Adrenal gland (tissue), 12 donors: ENCODE results near the gene FCF1. TPM values are rescaled to one million over a fixed set of nuclear protein-coding genes. Genes with fewer than 3 reads are reported as not detected.
A peak's percentile ranks its signal among the peaks of the same experiment; 100 is the strongest.

Experiments
- DNase-seq, 7 donors: peaks; one replicate each; pipeline ENCODE4 v3.0.0-alpha.2; 2019 to 2020
- H3K27ac ChIP-seq, 5 donors: fragments of 200-600 bp; sonication (generic) in 4 of 5; 1 replicate in 3 of 5; 2 replicates in 2 of 5; pipeline versions ENCODE4 v1.5.1 to v1.8.0; 2016 to 2020; ENCODE audit warnings: mild to moderate bottlenecking in 1 of 5
- H3K27me3 ChIP-seq: fragments of 200-600 bp; 2 replicates; pipeline ENCODE4 v1.8.0; 2021
- H3K36me3 ChIP-seq, 2 donors: fragments of 200-600 bp; replicated peaks in 1 of 2; 1 replicate in 1 of 2; 2 replicates in 1 of 2; pipeline versions ENCODE4 v1.5.1 to v1.8.0; 2018 to 2022
- H3K4me1 ChIP-seq, 2 donors: fragments of 200-600 bp; replicated peaks in 1 of 2; 1 replicate in 1 of 2; 2 replicates in 1 of 2; pipeline versions ENCODE4 v1.5.1 to v1.8.0; 2018 to 2021
- H3K4me3 ChIP-seq, 4 donors: fragments of 200-600 bp; sonication (generic) in 3 of 4; one replicate each; pipeline ENCODE4 v1.5.1; 2016 to 2018
- H3K9me3 ChIP-seq, 3 donors: fragments of 200-600 bp; sonication (generic) in 1 of 3; replicated peaks in 1 of 3; 1 replicate in 2 of 3; 2 replicates in 1 of 3; pipeline versions ENCODE4 v1.5.1 to v1.8.0; 2016 to 2021
- CTCF ChIP-seq, 6 experiments: fragments of 450-650 bp in 4 of 6; fragments of 200-600 bp in 2 of 6; sonication (generic) in 1 of 6; IDR thresholded peaks; 1 replicate in 5 of 6; 2 replicates in 1 of 6; pipeline versions ENCODE4 v1.5.1 to v1.8.0; 2016 to 2021; ENCODE audit warnings: antibody characterized with exemption in 6 of 6, mild to moderate bottlenecking in 2 of 6, moderate library complexity in 1 of 6
- POLR2A ChIP-seq, 2 donors: fragments of 450-650 bp; IDR thresholded peaks; one replicate each; pipeline ENCODE4 v1.6.1; 2017; ENCODE audit warnings: antibody characterized with exemption in 2 of 2, mild to moderate bottlenecking in 2 of 2, moderate library complexity in 1 of 2
- WGBS, 4 donors: extraction: QIAGEN DNeasy Blood & Tissue Kit in 2 of 4; methylation state at CpG; one replicate each; pipeline versions ENCODE4 v1.1.5 to v1.1.7; 2013 to 2017; 5-methylcytosine and 5-hydroxymethylcytosine counted together
- intact Hi-C, 2 donors: fragments of 100-400 bp; cut with DNase I; formaldehyde crosslinking; loops; one replicate each; pipeline versions ENCODE4 v1.14.1 to v1.15.0; 2022 to 2023
- polyA plus RNA-seq, 3 donors: library from polyadenylated mRNA; stranded (reverse); fragments of 200-250 nt in 2 of 3; fragments of 350-450 nt in 1 of 3; fragmentation: Illumina TruSeq in 1 of 3; extraction: RNeasy Lipid Tissue Mini Kit (QIAGEN cat#74804) in 1 of 3; gene quantifications; one replicate each; pipeline ENCODE4 v1.2.3, GENCODE V29; 2013 to 2014
- total RNA-seq, 9 donors: library from RNA; depleted of rRNA in 4 of 9; stranded (reverse); fragments of >200 nt in 4 of 9; fragments of 120-200 nt in 1 of 9; fragmentation: NEBNext Ultra II Directional in 1 of 9; extraction: Animal tissue kit (Norgen Biotek cat#: 25700) in 1 of 9; gene quantifications; one replicate each; pipeline versions ENCODE4 v1.1.0 to v1.2.4, GENCODE V29; 2013 to 2023
- donor health status: healthy with polysubstance abuse.
- donor health status: Bipolar disorder and iron deficiency.
- donor health status: DM: yes; HTN: yes; CAD: no.
- donor health status: DM: no; HTN: no; CAD: no.
- donor health status: DM: no; HTN: no; CAD: no.
- donor health status: DM: yes; HTN: yes; CAD: no.

The FCF1 gene
- total and polyA plus RNA-seq, 12 donors = 2.9 to 61.4 (median 35.3) TPM

DNA sequence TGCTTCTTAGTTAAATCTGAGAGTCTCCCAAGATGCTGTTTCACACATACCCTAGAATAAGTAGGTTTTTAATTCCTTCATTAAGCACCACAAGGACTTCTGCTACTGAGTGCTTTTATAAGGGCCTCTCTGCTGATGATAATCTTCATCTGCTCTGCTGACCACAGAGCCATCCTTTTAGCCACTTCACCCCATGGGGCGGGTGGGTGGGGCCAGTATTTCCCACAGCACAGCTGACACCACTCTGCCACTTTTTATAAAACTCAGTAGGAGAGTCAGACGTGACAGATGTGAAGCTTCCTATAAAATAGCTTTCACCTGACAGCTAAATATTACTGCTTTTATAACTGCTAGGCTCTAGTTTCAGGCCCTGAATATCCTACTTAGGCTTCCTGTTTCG is 20.3 kb downstream of the FCF1 start:
- Histone ChIP-seq H3K27me3 (no peaks in the 10 kb centered on the region), H3K4me3 (no peak overlapping the region), H3K4me1 (peaks cover 2 to 3% of the 10 kb centered on the region in 2 donors), H3K9me3 (no peaks in the 10 kb centered on the region), H3K27ac (no peak overlapping the region), H3K36me3 (peaks cover 0 to 47% of the 10 kb centered on the region in 2 donors)
- DNase-seq = no peak
- intact Hi-C loops = no loop called here
- WGBS, 4 donors = 85 to 92% (median 88%) methylated on average over 3 of the region's 3 CpGs
- no peak for TF ChIP-seq CTCF (IDR thresholded peaks at IDR 0.05)
- no peak for TF ChIP-seq POLR2A (IDR thresholded peaks at IDR 0.05)

DNA sequence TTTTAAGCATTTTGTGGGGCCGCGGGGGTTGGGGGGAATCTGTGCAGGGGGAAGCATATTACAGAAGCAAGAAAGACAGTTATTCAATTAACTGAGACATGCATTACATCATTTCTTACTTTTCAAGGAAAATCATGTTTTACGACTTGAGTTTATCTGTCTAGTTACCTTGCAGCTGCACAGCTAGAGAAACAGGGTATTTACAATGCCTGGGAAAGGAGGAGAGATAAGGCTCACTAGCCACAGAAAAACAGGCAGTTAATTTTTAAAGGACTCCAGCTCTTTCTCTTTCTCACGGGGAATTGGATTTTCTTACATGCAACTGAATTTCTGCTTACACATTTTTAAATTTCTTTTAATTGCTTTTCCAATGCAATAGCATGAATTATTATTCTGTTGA is 22.2 kb downstream of the FCF1 start:
- no peak overlapping the region for H3K27ac ChIP-seq
- peaks cover 6 to 7% of the 10 kb centered on the region in 2 donors for H3K4me1 ChIP-seq
- no peak overlapping the region for H3K4me3 ChIP-seq
- 82 to 92% (median 88%) methylated on average over 4 of the region's 4 CpGs for WGBS, 4 donors
- intact Hi-C loops = no loop called here
- peaks cover 0 to 47% of the 10 kb centered on the region in 2 donors for H3K36me3 ChIP-seq
- TF ChIP-seq POLR2A (IDR thresholded peaks at IDR 0.05) (no peak), CTCF (IDR thresholded peaks at IDR 0.05) (no peak)
- no peaks in the 10 kb centered on the region for H3K27me3 ChIP-seq
- no peaks in the 10 kb centered on the region for H3K9me3 ChIP-seq
- DNase-seq = no peak

- 55 to 71% (median 60%) methylated on average over 4 of the region's 4 CpGs for WGBS, 4 donors
- intact Hi-C loops = no loop called here
- no peaks in the 10 kb centered on the region for H3K9me3 ChIP-seq
- TF ChIP-seq POLR2A (IDR thresholded peaks at IDR 0.05) = no peak
- TF ChIP-seq CTCF (IDR thresholded peaks at IDR 0.05) = no peak
- H3K27ac ChIP-seq = peak overlapping the region in 4 of 5 donors; percentile 9 to 78 (median 55)
- DNase-seq = peak; percentile 63 to 89 (median 84)
- H3K4me3 ChIP-seq = no peak overlapping the region
- H3K4me1 ChIP-seq = peaks cover 6 to 7% of the 10 kb centered on the region in 2 donors
- H3K36me3 ChIP-seq = peaks cover 0 to 42% of the 10 kb centered on the region in 2 donors
- no peaks in the 10 kb centered on the region for H3K27me3 ChIP-seq
Observed at GRCh38 chr14:74737753-74738325, 24.9 kb downstream of the FCF1 start.

GRCh38 chr14:74739293-74740030 is 26.5 kb downstream of the FCF1 start:
- peaks cover 0 to 26% of the 10 kb centered on the region in 2 donors for H3K36me3 ChIP-seq
- H3K27me3 ChIP-seq = no peaks in the 10 kb centered on the region
- WGBS, 4 donors = 70 to 78% (median 76%) methylated on average over 8 of the region's 8 CpGs
- DNase-seq = no peak
- intact Hi-C loops = no loop called here
- H3K9me3 ChIP-seq = no peaks in the 10 kb centered on the region
- no peak for TF ChIP-seq POLR2A (IDR thresholded peaks at IDR 0.05)
- no peak for TF ChIP-seq CTCF (IDR thresholded peaks at IDR 0.05)
- H3K4me3 ChIP-seq = no peak overlapping the region
- peak overlapping the region in 1 of 5 donors; percentile 23 for H3K27ac ChIP-seq
- H3K4me1 ChIP-seq = peaks cover 6 to 7% of the 10 kb centered on the region in 2 donors
